Endothelial cell of umbilical vein (primary cell): ENCODE results near the gene MYO9A. TPM values are rescaled to one million over a fixed set of nuclear protein-coding genes. Genes with fewer than 3 reads are reported as not detected.

ENCODE experiments used
- BruUV-seq: library from RNA; stranded (reverse); fragments of 400-500 nt; replicated peaks from 2 replicates; lab custom pipeline; 2021; lab: Mats Ljungman, UMichigan
- CTCF ChIA-PET: fragments of 300-600, 350-600 bp; sonication (Branson Sonifier 250); formaldehyde crosslinking; loops from one replicate; lab custom pipeline; 2021; ENCODE audit warnings: antibody characterized with exemption, inconsistent platforms; lab: Charles Lee
- POLR2A ChIA-PET: fragments of 300-600, 350-600 bp; sonication (Branson Sonifier 250); formaldehyde crosslinking; loops from one replicate; lab custom pipeline; 2021; ENCODE audit warnings: antibody characterized with exemption, inconsistent platforms; lab: Charles Lee
- DNase-seq: peaks from one replicate; pipeline ENCODE4 v3.0.0-alpha.2; 2011; ENCODE audit warnings: low read depth, low spot score
- FAIRE-seq: peaks from 2 replicates; lab custom pipeline; 2011; peaks lifted over from hg19 to GRCh38; lab: Jason Lieb, UNC
- H2AFZ ChIP-seq: 2 replicates; pipeline ENCODE4 v1.6.0; 2012; ENCODE audit warnings: low read depth, low read length, control low read depth, inconsistent platforms
- H3K27ac ChIP-seq: 2 replicates; pipeline ENCODE4 v1.5.1; 2011; ENCODE audit warnings: low read depth, mild to moderate bottlenecking, control low read depth, low read length, moderate library complexity; ENCODE audit not compliant: insufficient read depth
- H3K27me3 ChIP-seq, 2 experiments: 2 replicates each; pipeline versions ENCODE4 v1.6.0 to v1.6.1; 2011; ENCODE audit warnings: low read length in 2 of 2, mixed read lengths in 1 of 2; ENCODE audit not compliant: control insufficient read depth in 2 of 2, insufficient read depth in 2 of 2
- H3K36me3 ChIP-seq, 2 experiments: 2 replicates in 1 of 2; 3 replicates in 1 of 2; pipeline ENCODE4 v1.5.1; 2011; ENCODE audit warnings: low read length in 2 of 2, mild to moderate bottlenecking in 1 of 2, moderate library complexity in 1 of 2; ENCODE audit not compliant: control insufficient read depth in 2 of 2, insufficient read depth in 2 of 2; ENCODE audit errors: extremely low read depth in 1 of 2
- H3K4me1 ChIP-seq: 3 replicates; pipeline ENCODE4 v1.5.1; 2011; ENCODE audit warnings: mild to moderate bottlenecking, low read length; ENCODE audit not compliant: control insufficient read depth, insufficient read depth; ENCODE audit errors: extremely low read depth
- H3K4me2 ChIP-seq: 2 replicates; pipeline ENCODE4 v1.6.1; 2011; ENCODE audit warnings: low read length, control low read depth, mixed read lengths; ENCODE audit not compliant: insufficient read depth
- H3K4me3 ChIP-seq, 3 experiments: fragments of 200-600 bp in 1 of 3; sonication (generic), shearing (Covaris generic) in 1 of 3; replicated peaks in 1 of 3; 2 replicates each; pipeline ENCODE4 v1.5.1; 2011 to 2016; ENCODE audit warnings: control low read depth in 3 of 3, low read length in 3 of 3, mild to moderate bottlenecking in 2 of 3, inconsistent platforms in 1 of 3, low read depth in 1 of 3, moderate library complexity in 1 of 3; ENCODE audit not compliant: insufficient read depth in 1 of 3
- H3K79me2 ChIP-seq: 2 replicates; pipeline ENCODE4 v1.6.0; 2012; ENCODE audit warnings: low read length, inconsistent platforms; ENCODE audit not compliant: control insufficient read depth, insufficient read depth
- H3K9ac ChIP-seq: replicated peaks from 2 replicates; pipeline ENCODE3; 2011; ENCODE audit warnings: low read length, control low read depth; ENCODE audit not compliant: insufficient read depth; ENCODE audit errors: extremely low read depth
- H3K9me1 ChIP-seq: replicated peaks from 3 replicates; pipeline ENCODE4 v1.6.0; 2011; ENCODE audit warnings: mild to moderate bottlenecking, low read length; ENCODE audit not compliant: control insufficient read depth, insufficient read depth; ENCODE audit errors: extremely low read depth
- H3K9me3 ChIP-seq: replicated peaks from 2 replicates; pipeline ENCODE4 v1.5.1; 2012; ENCODE audit warnings: low read length, inconsistent platforms; ENCODE audit not compliant: control insufficient read depth, insufficient read depth
- H4K20me1 ChIP-seq: replicated peaks from 2 replicates; pipeline ENCODE3; 2011; ENCODE audit warnings: mild to moderate bottlenecking, low read length; ENCODE audit not compliant: control insufficient read depth, insufficient read depth; ENCODE audit errors: extremely low read depth
- CTCF ChIP-seq, 2 donors: IDR thresholded peaks; 1 replicate in 1 of 2; 2 replicates in 1 of 2; pipeline ENCODE4 v1.5.1; 2011; ENCODE audit warnings: low read length in 2 of 2, mild to moderate bottlenecking in 2 of 2, moderate library complexity in 2 of 2, control low read depth in 1 of 2, inconsistent platforms in 1 of 2, low read depth in 1 of 2; ENCODE audit not compliant: insufficient read depth in 1 of 2; ENCODE audit errors: extremely low read depth in 1 of 2
- EZH2 ChIP-seq: IDR thresholded peaks from 2 replicates; pipeline ENCODE4 v1.6.1; 2012; ENCODE audit warnings: borderline replicate concordance, low read depth, mild to moderate bottlenecking, moderate library complexity, low read length, inconsistent platforms; ENCODE audit not compliant: severe bottlenecking
- FOS ChIP-seq: IDR thresholded peaks from 2 replicates; pipeline ENCODE4 v1.6.1; 2011; ENCODE audit warnings: mild to moderate bottlenecking, low read length, moderate library complexity, borderline replicate concordance; ENCODE audit not compliant: insufficient read depth
- GATA2 ChIP-seq: IDR thresholded peaks from 2 replicates; pipeline ENCODE4 v1.7.0; 2011; ENCODE audit warnings: low read depth, mild to moderate bottlenecking, moderate library complexity, mixed read lengths, low read length; ENCODE audit not compliant: insufficient read length, insufficient read depth
- JUN ChIP-seq: IDR thresholded peaks from 2 replicates; pipeline ENCODE4 v1.6.1; 2011; ENCODE audit warnings: borderline replicate concordance, low read depth; ENCODE audit not compliant: insufficient read length, insufficient read depth
- MAX ChIP-seq: IDR thresholded peaks from 2 replicates; pipeline ENCODE4 v1.6.1; 2011; ENCODE audit not compliant: insufficient read depth, insufficient read length
- MYC ChIP-seq: IDR thresholded peaks from one replicate; pipeline ENCODE4 v1.6.1; 2011; ENCODE audit warnings: mild to moderate bottlenecking, low read depth, low read length
- POLR2A ChIP-seq: IDR thresholded peaks from 2 replicates; pipeline ENCODE4 v1.6.1; 2012; ENCODE audit warnings: low read depth, mild to moderate bottlenecking, control low read depth, low read length
- POLR2AphosphoS5 ChIP-seq: IDR thresholded peaks from 2 replicates; pipeline ENCODE4 v1.6.1; 2012; ENCODE audit warnings: low read depth, mild to moderate bottlenecking, control low read depth, low read length, moderate library complexity; ENCODE audit not compliant: insufficient read depth
- dilution Hi-C: fragments of 300-500 bp; cut with MboI; formaldehyde crosslinking; loops from one replicate; pipeline ENCODE4 v1.15.0; 2019; ENCODE audit warnings: low sequenced_read_pairs; ENCODE audit not compliant: extremely low pct_ligation_motif_present
- intact Hi-C: fragments of 100-400 bp; cut with micrococcal nuclease; formaldehyde crosslinking; loops from one replicate; pipeline ENCODE4 v1.10.0; 2022
- polyA plus RNA-seq, 4 experiments: library from polyadenylated mRNA; depleted of rRNA in 3 of 4; stranded (reverse) in 3 of 4; unstranded in 1 of 4; fragments of >200 nt; gene quantifications; 2 replicates each; pipeline versions ENCODE4 v1.2.1 to v1.2.3, GENCODE V29; 2011 to 2012; ENCODE audit warnings: missing spikeins in 1 of 4
- total RNA-seq: library from RNA; stranded (reverse); gene quantifications from 2 replicates; pipeline ENCODE4 v1.2.3, GENCODE V29; 2021

Gene MYO9A
- total and polyA plus RNA-seq, 2 donors (not counting 3 experiments of a cell fraction or from before 2014, with no cell fraction given): 6.4 to 30.3 TPM

- dilution Hi-C loops (no loop called here), intact Hi-C loops (no loop called here)
- Histone ChIP-seq H3K4me3 (no peak overlapping the region), H3K36me3 (no peaks in the 10 kb centered on the region), H3K27me3 (no peaks in the 10 kb centered on the region), H3K9me3 (no peaks in the 10 kb centered on the region), H4K20me1 (no peaks in the 10 kb centered on the region), H2AFZ (no peak overlapping the region), H3K4me2 (no peak overlapping the region), H3K4me1 (peaks cover 14% of the 10 kb centered on the region), H3K79me2 (no peaks in the 10 kb centered on the region), H3K27ac (no peak overlapping the region), H3K9me1 (no peaks in the 10 kb centered on the region), H3K9ac (no peak overlapping the region)
- BruUV-seq: no TSS peak
- no peak for FAIRE-seq
- CTCF ChIA-PET: interaction anchor here (1.8 to 12.4 kb wide), 4 partner anchors 56 to 348 kb away, joined by 4 to 235 read pairs (median 111); no protein-coding TSS in a partner anchor
- POLR2A ChIA-PET: no interaction called here
- DNase-seq: no peak
- TF ChIP-seq MAX (no peak), POLR2AphosphoS5 (no peak), JUN (no peak), GATA2 (no peak), EZH2 (no peak), FOS (no peak), POLR2A (no peak), CTCF (IDR thresholded peaks at IDR 0.05; ENCODE audit: extremely low read depth in 1 of 2, insufficient read depth in 1 of 2, low read depth in 1 of 2, low read length in 2 of 2) (no peak), MYC (no peak)
Observed at GRCh38 chr15:71808311-71809020, 309.5 kb downstream of the MYO9A start.
